OCI-LY1 (cell line): ENCODE data around the gene DLG1.

ENCODE experiments used
- H2AFZ ChIP-seq: fragments of 200-600 bp; sonication (generic), shearing (Covaris generic); 2 replicates; pipeline ENCODE4 v1.6.0; 2014; ENCODE audit warnings: antibody characterized with exemption, mild to moderate bottlenecking, low read length
- H3F3A ChIP-seq: fragments of 200-600 bp; sonication (generic), shearing (Covaris generic); 2 replicates; pipeline ENCODE4 v1.6.0; 2014; ENCODE audit warnings: mild to moderate bottlenecking, antibody characterized with exemption, low read length, moderate library complexity; ENCODE audit not compliant: insufficient read depth
- H3K27ac ChIP-seq: fragments of 200-600 bp; sonication (generic); 2 replicates; pipeline ENCODE4 v1.5.1; 2014; ENCODE audit warnings: low read length, mixed run types, mild to moderate bottlenecking, low read depth; ENCODE audit not compliant: poor library complexity, severe bottlenecking
- H3K27me3 ChIP-seq: fragments of 200-600 bp; sonication (generic); 2 replicates; pipeline ENCODE4 v1.6.0; 2014; ENCODE audit warnings: antibody characterized with exemption, mild to moderate bottlenecking, low read length, moderate library complexity; ENCODE audit not compliant: insufficient read depth
- H3K36me3 ChIP-seq: fragments of 200-600 bp; sonication (generic); 2 replicates; pipeline ENCODE4 v1.6.1; 2014; ENCODE audit warnings: mild to moderate bottlenecking, antibody characterized with exemption, low read length, moderate library complexity, mixed read lengths; ENCODE audit not compliant: insufficient read depth
- H3K4me1 ChIP-seq: fragments of 200-600 bp; sonication (generic); 2 replicates; pipeline ENCODE4 v1.5.1; 2014; ENCODE audit warnings: mild to moderate bottlenecking, low read length, moderate library complexity; ENCODE audit not compliant: insufficient read depth, severe bottlenecking
- H3K4me2 ChIP-seq: fragments of 200-600 bp; sonication (generic), shearing (Covaris generic); 2 replicates; pipeline ENCODE4 v1.6.1; 2014; ENCODE audit warnings: low read length
- H3K4me3 ChIP-seq: fragments of 200-600 bp; sonication (generic); 2 replicates; pipeline ENCODE4 v1.5.1; 2014; ENCODE audit warnings: low read length, low read depth, mild to moderate bottlenecking, mixed read lengths; ENCODE audit not compliant: poor library complexity, severe bottlenecking
- H3K79me2 ChIP-seq: fragments of 200-600 bp; shearing (Covaris generic); 2 replicates; pipeline ENCODE4 v1.6.1; 2016; ENCODE audit warnings: mixed run types, low read length, mixed read lengths; ENCODE audit not compliant: insufficient read depth
- H3K9ac ChIP-seq: fragments of 200-600 bp; sonication (generic), shearing (Covaris generic); 2 replicates; pipeline ENCODE4 v1.6.1; 2014; ENCODE audit warnings: mild to moderate bottlenecking, low read length, mixed read lengths
- H3K9me2 ChIP-seq: fragments of 200-600 bp; sonication (generic), shearing (Covaris generic); 2 replicates; pipeline ENCODE4 v1.6.1; 2014; ENCODE audit warnings: low read depth, mild to moderate bottlenecking, low read length, mixed read lengths
- H3K9me3 ChIP-seq: fragments of 200-600 bp; shearing (Covaris generic); 2 replicates; pipeline ENCODE4 v1.6.1; 2014; ENCODE audit warnings: low read length, mixed read lengths
- H4K20me1 ChIP-seq: fragments of 200-600 bp; sonication (generic), shearing (Covaris generic); 2 replicates; pipeline ENCODE4 v1.6.0; 2016; ENCODE audit warnings: mild to moderate bottlenecking, low read length; ENCODE audit not compliant: insufficient read depth
- EZH2 ChIP-seq: fragments of 200-600 bp; sonication (generic), shearing (Covaris generic); IDR thresholded peaks from 2 replicates; pipeline ENCODE4 v1.8.0; 2017; ENCODE audit warnings: borderline replicate concordance, mixed run types, mild to moderate bottlenecking, antibody characterized with exemption, low read length, moderate library complexity, mixed read lengths
- TF ChIP-seq, protein P1 (sequence below): fragments of 200-600 bp; sonication (generic), shearing (Covaris generic); IDR thresholded peaks from 2 replicates; pipeline ENCODE4 v1.5.1; 2017; ENCODE audit warnings: mild to moderate bottlenecking, antibody characterized with exemption, low read length, moderate library complexity, mixed read lengths

DLG1 gene

DNA sequence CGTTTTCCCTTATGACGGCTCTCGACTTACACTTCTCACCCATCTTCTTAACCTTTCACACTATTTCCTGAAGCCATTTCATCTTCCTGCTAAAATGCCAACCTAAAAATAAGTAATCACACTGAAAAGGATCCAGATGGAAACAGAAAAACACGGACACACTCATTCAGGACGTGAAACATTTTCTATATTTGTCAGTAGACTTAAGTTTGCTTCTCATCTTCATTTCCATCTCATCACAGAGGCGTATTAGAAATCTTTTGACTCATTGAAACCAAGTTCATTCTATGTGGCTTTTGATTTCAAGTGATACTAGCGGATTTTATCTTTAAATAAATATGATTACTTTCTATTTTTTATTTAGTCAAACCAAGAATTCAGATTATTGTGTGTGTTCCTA, 27.4 kb upstream of the DLG1 start:
- Histone ChIP-seq H3F3A (no peaks in the 10 kb centered on the region), H3K9ac (no peak overlapping the region), H3K27me3 (peaks cover 5% of the 10 kb centered on the region; the same call in 1 of the 2 replicates), H3K4me2 (no peak overlapping the region), H3K79me2 (no peaks in the 10 kb centered on the region), H3K4me1 (no peaks in the 10 kb centered on the region), H3K9me3 (no peaks in the 10 kb centered on the region), H3K27ac (no peak overlapping the region), H2AFZ (no peak overlapping the region), H3K4me3 (no peak overlapping the region), H3K36me3 (no peaks in the 10 kb centered on the region), H3K9me2 (no peaks in the 10 kb centered on the region), H4K20me1 (no peaks in the 10 kb centered on the region)
- TF ChIP-seq, protein P1, sequence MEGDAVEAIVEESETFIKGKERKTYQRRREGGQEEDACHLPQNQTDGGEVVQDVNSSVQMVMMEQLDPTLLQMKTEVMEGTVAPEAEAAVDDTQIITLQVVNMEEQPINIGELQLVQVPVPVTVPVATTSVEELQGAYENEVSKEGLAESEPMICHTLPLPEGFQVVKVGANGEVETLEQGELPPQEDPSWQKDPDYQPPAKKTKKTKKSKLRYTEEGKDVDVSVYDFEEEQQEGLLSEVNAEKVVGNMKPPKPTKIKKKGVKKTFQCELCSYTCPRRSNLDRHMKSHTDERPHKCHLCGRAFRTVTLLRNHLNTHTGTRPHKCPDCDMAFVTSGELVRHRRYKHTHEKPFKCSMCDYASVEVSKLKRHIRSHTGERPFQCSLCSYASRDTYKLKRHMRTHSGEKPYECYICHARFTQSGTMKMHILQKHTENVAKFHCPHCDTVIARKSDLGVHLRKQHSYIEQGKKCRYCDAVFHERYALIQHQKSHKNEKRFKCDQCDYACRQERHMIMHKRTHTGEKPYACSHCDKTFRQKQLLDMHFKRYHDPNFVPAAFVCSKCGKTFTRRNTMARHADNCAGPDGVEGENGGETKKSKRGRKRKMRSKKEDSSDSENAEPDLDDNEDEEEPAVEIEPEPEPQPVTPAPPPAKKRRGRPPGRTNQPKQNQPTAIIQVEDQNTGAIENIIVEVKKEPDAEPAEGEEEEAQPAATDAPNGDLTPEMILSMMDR: no peak
- no peak for TF ChIP-seq EZH2

DNA sequence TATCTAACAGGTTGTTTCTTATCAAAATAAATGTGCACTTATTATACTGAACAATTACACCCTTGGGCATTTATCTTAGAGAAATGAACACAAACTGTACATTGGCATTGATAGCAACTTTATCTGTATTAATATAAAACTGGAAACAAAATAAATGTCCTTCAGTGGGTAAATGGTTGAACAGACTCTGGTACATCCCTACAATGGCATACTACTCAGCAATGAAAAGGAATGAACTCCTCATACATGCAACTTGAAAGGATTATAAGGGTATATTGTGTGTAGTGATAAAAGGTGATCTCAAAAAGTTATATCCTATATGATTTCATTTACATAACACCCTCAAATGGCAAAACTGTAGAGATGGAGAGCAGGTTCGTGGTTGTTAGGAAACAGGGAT, 23.7 kb upstream of the DLG1 start:
- Histone ChIP-seq H3K79me2 (no peaks in the 10 kb centered on the region), H2AFZ (no peak overlapping the region), H3K9me2 (no peaks in the 10 kb centered on the region), H3K4me3 (no peak overlapping the region), H3K4me2 (no peak overlapping the region), H3K36me3 (no peaks in the 10 kb centered on the region), H3K27ac (no peak overlapping the region), H3F3A (no peaks in the 10 kb centered on the region), H3K9me3 (0 out of 2 replicates have a peak, but pooled peaks cover 6% of the 10 kb centered on the region), H3K9ac (no peak overlapping the region), H3K27me3 (peaks cover 5% of the 10 kb centered on the region; the same call in 1 of the 2 replicates), H3K4me1 (no peaks in the 10 kb centered on the region), H4K20me1 (no peaks in the 10 kb centered on the region)
- TF ChIP-seq EZH2: no peak
- TF ChIP-seq, protein P1: no peak

DNA sequence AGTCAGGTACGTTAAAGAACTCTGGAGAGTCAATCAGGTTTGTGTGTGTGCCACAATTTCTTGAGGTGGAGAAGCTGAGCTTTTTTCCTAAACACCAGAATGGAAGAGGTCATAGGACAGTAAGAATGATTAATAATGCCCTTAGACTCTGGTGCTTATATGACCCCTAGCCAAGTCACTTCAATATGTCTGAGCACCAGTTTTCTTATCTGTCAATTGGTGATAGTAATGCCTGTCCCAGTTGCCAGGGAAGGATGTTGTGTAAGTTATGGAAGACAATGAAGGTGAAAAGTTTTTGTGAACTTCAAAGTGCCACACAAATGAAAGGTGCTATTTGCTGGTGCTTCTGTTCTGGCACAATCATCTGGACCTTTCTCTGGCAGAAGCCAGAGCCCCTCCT, 22.2 kb upstream of the DLG1 start:
- Histone ChIP-seq H3K9me2 (no peaks in the 10 kb centered on the region), H3K79me2 (no peaks in the 10 kb centered on the region), H3K4me2 (no peak overlapping the region), H3F3A (no peaks in the 10 kb centered on the region), H3K4me3 (no peak overlapping the region), H3K36me3 (no peaks in the 10 kb centered on the region), H4K20me1 (no peaks in the 10 kb centered on the region), H3K9me3 (0 out of 2 replicates have a peak, but pooled peaks cover 6% of the 10 kb centered on the region), H3K4me1 (no peaks in the 10 kb centered on the region), H3K27me3 (peaks cover 5% of the 10 kb centered on the region; the same call in 1 of the 2 replicates), H3K27ac (no peak overlapping the region), H3K9ac (no peak overlapping the region), H2AFZ (no peak overlapping the region)
- TF ChIP-seq, protein P1: no peak
